Activated T-helper 1 cell treated with Interleukin-2 at 50 U/mL for 16 hours (primary cell): ENCODE measurements around the gene ILDR2.

Source experiments
- DNase-seq: peaks from one replicate; pipeline ENCODE4 v3.0.0-alpha.2; 2020; ENCODE audit warnings: low read depth

Gene ILDR2

DNA sequence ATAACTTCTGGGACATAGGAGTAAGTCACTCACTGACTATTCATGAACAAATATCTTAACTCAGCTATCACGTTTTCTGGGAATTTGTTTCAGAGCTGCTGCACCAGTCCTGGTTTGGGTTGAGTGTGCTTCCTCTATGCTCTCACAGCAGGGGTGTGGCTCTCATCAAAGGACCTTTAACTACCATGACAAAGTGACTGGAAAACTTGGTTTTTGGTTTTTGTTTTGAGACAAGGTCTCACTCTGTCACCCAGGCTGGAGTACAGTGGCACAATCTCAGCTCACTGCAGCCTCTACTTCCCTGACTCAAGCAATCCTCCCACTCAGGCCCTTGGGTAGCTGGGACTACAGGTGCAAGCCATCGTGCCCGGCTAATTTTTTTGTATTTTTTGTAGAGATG lies 4.1 kb downstream of the ILDR2 start:
- no peak for DNase-seq

DNA sequence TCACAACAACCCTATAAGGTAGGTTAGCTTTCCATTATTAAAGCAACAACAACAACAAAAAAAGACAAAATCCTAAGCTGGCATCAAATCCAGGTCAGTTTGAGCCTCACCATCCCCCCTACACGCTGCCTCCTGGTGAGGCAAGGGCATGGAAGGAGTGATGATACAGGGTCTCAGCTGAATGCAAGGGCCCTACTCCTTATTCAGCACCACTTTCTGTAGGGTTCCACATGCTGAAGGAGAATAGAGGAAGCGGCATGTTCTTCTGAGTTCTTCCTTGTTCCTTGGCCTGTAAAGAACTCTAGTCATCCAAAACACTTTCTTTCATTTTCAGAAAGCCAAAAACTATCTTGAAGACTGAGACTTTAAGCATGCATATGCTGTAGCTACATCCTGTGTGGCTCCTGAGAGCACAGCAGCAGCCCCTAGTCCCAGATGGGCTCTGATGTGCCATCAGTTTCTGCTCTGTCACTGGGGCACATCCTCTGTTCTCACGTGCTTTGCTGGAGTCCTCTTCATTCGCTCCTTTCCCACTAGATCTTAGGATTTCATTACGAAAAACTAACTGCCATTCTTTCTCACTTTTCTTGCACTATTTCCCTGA lies 6.2 kb downstream of the ILDR2 start:
- DNase-seq: no peak

DNA sequence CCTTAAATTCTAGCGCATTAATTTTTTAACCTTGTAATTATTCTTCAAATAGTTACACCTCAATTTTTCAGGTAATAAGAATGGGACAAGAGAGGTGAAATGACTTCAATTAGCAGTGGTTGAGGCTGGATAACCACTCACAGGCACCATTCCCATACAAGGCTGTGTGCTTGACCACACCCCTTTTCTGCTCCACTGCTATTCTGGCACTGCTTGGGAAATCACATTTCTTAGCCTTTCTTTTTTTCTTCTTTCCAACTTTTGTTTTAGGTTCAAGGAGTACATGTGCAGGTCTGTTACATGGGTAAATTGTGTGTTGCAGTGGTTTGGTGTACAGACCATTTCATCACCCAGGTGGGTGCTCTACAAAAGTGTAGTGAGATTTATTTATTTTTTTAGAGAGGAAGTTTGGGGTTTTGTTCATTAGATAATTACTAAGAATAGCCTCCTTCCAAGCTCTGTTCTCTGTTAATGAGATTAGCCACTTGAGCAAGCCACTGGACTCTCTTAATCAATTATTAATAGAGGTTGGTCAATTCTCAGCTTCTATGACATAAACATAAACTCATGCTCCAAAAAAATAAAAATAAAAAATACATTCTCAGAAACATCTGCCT lies 14.4 kb downstream of the ILDR2 start:
- DNase-seq: no peak

DNA sequence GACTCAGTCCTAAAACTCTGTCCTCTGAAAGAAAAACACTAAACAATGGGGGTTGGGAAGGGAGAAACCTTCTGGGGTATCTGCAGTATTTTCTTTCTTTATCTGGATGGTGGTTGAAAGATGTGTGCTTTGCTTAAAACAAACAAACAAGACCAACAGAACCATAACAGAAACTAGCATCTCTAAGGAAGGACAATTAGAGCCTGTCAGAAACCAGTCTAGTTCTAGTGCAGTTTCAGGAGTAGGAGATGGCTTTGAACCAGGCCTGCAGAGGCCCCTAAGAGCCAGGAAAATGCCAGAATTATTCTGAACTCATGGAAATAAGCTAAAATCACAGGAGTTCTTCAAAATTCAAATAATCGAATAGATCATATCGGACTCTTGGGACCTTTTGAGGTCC lies 18.5 kb downstream of the ILDR2 start:
- DNase-seq: no peak

DNA sequence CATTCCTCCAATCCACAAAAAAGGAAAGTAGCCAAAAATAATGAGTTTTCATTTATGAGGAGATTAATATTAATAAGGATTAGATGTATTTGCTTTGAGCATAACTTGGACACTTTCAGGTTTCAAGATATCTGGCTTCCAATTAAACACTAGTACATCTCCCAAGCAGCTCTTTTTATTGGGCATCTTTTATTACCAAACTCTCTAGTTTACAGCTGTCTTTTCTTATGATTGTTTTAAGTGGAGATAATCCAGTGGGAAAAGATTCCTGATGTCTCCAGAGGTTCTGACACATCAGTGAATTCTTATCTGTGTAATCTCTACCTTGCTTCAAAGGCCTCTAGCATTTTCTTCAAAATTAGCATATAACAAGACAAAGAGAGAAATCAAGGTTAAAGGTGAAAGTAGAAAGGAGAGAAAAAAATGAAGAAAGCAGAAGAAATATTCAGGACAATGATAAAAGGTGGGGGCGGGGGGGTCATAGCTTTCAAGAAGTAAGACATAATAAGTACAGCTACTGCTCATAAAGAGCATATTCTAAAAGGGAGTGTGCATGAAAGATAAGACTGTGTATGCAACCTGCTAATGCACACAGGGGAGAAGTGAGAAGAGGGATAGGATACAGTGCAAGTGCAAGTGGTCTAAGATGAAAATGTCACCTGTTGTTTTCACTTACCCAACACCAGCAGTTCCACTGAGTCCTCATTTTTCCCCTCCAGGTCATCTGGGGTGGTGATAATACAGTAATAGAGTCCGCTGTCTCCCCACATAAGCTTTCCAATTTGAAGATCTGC lies 19.1 kb downstream of the ILDR2 start:
- DNase-seq: no peak

DNA sequence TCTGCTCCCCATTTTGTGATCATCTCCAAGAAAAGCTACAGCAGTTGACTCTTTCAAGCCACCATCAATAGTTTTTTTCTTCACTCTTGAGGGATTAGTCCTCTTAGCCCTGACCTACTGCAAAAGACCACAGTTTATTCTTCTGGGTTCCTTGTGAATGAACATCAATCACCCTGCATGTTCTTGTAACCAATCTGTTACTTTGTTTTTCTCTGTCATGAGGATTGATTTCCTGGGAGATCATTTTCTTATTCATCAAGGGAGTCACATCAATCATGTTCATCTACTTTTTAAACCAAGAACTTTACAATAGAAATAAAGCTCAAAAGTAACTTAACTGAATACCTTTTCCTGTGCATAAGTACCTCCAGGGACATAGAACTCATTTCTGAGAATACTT lies 21.8 kb downstream of the ILDR2 start:
- no peak for DNase-seq

DNA sequence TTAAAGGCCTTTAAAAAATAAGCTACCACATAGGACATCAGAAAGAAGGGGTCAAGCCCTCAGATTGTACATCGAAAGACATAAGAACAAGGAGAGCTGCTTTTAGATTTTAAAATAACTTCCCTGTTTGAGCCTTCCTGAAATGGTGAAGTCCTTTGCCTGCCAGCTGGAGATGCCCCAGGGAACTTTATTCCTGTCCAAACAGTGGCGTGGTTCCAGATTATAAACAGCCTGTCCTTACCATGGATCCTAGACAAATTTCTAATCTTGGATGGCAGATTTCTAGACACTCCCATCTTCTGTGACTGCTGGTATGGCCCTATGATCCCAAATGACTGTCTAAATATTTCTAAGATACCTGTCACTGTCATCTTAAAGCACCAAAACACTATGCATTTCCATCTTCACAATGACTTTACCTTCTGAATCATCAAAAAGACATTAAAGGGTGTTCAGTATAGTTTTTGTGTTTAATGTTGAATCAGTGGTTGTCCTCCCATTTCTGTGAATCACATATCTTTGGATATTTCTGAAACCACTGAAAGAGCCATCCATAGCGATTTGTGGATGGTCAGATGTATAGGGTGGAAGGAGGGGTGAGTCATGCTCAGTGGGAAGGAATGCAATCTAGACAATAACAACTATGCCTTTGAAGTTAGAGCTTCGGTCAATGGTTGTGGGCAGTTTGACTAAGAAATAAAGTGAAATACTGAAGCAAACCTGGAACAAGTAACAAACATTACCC lies 23.2 kb downstream of the ILDR2 start:
- DNase-seq: no peak

DNA sequence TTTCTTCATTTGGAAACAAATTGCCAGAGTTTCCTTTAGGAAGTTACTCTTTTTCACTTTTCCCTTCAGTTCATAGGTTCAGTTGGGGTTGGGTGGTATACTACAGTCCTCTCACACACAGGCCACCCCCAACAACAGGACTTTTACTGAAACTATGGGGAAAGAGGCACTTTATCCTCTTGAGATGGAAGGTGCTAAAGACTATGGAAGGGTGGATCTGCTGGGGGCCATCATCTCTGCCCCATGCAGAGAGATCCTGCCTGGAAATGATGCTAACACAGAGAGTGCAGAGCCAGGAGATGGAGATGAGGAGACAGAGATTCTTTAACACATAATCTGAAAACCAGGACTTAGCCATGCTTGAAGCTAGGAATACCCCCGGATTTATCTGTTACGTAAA lies 24.3 kb downstream of the ILDR2 start:
- no peak for DNase-seq

DNA sequence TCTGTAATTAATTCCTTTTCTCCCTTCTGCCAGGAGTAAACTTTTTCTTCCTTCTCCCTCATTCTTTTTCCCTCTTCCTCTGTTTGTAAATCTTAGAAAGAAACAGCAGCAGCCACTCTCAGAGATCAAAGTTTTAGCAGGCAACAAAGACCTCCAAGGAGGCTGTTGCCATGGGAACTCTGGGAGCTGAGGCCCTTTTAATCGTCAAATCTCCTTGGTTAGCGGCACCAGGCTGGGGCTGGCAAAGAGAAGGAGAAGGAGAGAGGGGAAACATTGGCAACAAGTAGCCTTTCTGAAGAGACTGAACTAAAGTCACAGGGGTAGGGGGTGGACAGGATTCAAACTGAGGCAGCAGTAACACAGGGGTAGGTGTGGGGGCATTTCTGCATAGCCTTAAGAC lies 25.2 kb downstream of the ILDR2 start:
- no peak for DNase-seq

DNA sequence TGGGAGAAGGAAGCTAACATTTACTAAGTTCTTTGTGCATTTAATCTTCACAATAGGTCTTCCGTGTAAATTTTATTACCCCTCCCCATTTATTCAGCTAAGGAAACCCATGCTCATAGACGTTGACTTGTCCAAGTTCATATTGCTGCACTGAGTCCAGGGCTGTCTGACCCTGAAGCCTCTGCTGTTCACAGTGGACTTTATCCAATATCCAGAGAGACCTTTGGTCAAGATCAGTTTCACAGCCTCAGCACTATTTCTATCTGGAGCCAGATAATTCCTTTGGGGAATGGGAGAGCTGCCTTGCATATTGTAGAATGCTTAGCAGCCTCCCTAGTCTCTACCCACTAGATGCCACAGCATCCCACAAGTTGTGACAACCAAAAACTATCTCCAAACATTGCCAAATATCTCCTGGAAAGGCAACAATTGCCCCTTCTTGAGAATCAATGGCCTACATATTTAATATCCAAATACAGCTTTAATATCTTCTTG lies 26.4 kb downstream of the ILDR2 start:
- no peak for DNase-seq

DNA sequence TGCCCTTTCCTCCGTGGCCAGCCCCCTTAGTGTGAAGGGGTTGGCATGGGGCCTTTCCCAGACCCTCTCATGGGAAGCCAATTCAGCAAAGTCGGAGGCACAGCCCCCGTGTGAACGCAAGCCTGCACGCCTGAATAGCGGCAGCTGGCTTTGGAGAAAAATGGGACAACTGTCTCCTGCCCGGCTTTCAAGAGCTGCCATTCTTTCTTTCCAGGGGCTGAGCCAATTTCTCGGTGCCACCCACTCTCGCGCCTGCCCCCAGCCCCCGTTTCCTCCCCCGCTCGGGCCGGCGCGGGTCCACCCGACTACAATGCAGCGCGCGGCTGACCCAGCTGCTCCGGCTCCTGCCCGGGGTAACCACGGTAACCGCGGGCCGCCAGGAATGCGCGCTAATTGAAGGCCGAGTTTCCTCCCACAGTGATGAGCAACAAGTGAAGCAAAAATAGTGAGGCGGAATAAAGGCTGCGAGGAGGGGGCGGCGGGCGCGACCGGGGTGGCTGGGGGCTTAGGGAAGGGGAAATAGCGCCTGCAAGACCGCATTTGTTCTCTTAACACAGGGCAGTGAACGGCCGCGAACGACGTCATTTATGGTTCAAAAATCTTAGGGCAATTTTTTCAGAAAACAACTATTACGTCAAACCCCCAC lies 27.8 kb downstream of the ILDR2 start:
- DNase-seq: no peak

DNA sequence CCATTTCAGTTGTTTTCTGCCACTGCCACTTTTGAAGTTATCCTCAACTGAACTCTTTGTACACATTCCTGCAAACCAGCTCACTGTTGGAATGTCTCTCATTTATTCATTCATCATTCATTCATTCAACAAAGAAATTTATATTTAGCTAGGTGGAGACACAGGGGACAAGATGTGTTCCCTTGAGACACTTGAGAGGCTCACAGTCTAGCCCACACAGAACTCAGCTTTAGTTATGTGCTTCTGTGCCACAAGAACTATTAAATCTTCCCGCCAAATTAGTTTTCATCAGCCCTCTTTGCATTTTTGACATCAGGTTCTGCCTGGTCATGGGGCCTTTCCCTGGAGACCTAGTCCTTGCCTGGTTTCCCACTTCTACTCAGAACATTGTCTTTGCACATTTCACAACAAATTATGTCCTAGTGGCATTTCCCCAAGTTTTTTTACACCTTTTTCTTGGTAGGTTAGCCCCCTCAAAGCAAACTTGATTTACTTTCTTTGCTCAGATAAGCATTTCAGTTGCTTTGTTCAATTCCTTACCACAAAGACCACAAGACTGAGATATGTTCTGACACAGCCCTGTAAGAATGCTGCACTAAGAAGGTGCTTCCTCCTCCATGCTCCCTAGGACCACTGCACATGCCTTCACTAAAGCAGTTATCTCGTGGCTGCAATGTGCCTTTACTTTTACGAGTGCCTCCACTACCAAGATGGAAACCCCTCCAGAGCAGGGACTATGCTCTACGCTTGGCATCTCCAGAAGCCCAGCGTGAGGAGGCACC lies 31.0 kb downstream of the ILDR2 start:
- no peak for DNase-seq

DNA sequence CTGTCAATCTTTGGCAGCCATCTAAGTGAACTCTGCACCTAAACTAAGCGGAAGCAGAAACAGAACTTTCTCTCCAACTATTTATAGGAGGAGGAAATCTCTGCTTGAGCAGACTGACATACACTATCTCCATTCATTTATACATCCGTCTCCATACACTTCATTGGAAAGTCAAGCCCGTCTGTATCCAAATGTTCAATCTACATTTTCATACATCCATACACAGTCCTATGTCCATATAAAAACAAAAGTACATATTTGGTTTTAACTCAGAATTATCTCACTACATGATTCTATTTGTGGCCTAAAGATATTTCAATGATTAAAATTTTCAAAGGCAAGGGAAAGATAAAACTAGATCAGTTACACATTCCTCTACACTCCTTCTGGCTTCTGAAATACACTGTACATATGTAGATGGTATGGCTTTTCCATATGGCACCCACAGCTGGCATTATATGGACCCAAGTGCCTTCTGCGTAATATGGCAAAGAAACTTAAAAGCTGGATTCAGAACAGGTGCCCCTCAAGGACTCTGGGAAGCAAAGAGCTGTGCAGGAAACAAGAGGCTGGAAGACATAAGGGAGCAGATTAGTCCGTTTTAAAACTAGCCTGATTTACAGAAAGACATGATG lies 35.5 kb downstream of the ILDR2 start:
- no peak for DNase-seq

DNA sequence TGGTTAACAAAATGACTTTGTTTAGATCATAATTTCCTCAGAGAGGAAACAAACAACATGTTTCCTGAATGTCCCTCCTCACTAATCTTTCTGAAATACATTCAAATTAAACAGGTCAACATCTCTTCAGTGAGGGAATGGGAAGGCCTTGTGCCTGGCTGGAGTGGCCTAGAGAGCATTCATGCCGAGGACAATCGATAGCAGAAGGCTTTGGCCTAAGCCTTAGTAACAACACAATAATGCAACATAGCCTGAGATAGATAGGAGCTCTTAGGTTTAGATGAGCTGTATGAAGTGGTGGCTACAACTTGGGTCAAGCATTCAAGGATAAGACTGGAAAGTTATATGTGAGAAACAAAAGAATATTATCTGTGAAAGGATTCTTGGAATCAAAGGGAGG lies 37.4 kb downstream of the ILDR2 start:
- DNase-seq: no peak

DNA sequence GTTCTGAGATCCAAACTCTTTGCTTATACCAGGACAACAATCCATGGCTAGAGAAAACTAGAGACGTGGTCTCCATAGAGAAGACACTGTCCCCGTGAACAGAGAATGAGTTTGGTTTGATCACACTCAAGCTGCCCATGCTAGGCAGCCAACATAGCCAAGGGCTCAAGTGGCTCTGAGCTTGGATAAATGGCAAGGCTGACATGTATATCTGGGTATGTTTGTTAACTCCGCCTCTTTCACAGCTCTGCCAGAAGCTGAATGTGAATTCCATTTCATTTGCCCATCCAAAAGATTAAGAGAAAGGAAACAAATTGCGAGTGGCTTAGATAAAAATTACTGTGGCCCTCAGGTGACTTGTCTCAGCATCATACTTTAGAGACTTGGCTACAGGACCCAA lies 38.0 kb downstream of the ILDR2 start:
- no peak for DNase-seq

DNA sequence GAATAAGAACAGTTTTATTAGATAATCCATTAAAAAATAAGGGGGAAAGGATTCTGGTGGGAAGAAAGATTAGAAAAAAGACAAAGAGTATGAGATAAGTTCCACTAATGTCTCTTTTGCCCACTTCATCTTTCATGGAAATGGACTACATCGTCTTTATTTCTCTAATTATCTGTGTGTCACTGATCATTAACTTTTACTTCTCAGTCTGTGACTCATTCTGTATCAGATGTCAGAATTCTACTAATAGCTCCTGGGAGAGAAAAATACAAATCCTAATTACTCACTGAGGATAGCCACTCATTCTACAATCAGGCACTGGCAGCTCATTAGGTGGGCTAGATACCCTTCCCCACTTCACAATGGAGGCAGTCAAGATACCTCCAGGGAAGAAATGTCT lies 41.7 kb downstream of the ILDR2 start:
- DNase-seq: no peak

DNA sequence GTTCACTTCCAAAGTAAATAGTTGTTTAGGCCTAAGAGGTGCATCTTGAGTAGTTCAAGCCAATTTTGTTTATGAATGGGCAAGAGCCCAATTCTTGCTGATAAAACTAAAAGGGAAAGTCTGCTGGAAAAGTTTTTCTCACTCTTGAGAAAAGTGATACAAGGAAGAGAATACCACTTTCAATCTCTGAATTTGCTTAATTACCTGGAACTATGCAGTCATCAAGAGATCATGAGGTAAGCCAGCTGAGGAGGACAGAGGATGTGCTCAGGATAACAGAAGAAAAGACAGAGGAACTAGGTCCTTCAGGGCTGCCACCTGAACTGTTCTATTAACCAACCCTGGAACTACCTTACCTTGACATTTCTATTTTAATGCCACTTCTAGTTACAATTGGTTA lies 42.2 kb downstream of the ILDR2 start:
- no peak for DNase-seq

DNA sequence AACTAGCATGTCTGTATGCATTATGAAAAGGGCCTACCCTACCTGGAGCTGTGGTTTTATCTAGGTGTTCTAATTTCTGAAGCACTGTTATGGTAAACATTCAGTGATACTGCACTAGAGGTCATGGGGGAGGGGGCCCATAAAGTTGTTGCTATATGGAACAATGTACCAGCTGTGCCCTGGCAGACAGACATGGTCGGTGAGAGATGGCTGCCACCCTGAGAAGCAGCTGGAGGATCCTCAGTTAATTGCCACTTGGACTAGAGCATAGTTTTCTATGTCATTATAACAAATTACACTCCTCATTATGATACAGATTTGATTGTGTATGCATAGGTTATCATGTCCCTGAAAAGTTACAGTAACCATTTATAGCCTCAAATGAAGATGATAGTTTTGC lies 45.4 kb downstream of the ILDR2 start:
- DNase-seq: no peak

DNA sequence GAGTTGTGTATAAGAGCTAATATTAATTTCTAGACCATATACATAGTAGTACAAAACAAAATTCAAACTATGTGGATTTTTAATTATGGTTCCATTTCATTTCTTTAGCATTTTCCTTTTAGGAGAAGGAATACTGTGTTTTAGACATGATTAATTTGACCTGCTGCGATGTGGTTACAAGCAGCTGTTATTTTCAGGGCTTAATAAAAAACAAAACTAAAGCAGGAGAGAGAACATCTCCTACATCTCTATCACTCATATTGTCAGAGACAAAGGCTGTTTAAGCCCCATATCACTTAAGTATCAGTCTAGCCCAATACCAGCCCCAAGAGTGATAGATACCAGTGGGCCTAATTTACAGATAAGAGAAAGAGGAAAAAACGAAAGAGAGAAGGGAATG lies 47.6 kb downstream of the ILDR2 start:
- no peak for DNase-seq

DNA sequence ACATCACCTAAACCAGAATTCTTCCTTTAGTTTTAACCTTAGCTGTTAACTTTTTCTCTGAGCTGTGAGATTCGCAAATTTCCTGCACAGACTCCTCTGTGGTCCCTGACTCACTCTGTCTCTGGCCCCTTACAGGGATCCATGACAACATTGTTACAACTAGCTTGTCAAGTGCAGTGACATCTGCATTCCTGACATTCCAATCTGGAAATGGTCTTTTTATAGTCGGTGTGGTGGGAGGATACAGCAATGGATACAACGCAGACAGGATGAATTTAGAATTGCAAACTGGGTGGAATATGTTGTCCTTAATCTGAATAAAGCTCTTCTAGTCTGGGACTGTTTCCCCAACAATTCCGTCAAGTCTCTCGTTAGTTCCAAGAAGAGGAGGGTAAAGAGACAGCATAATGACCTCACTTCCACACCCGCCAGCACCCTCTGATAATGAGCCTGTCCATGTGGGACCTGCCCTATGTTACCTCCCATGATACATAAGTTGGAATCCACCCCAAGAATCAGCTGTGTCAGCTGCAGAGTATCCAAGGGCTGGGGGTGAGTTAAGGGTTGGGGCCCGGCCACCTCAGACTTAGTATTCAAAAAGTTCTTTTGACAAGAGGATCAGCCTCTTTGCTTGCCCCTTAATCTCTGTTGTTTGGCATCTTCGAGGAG lies 49.4 kb downstream of the ILDR2 start:
- DNase-seq: no peak
